Fibroblast of lung (primary cell): ENCODE measurements around the gene SMAD2. TPM values are rescaled to one million over a fixed set of nuclear protein-coding genes. Genes with fewer than 3 reads are reported as not detected.

Experiments
- DNase-seq, 2 donors: peaks; one replicate each; pipeline versions ENCODE4 v3.0.0 to v3.0.0-alpha.2; 2010; ENCODE audit warnings: low read depth in 2 of 2
- H2AFZ ChIP-seq: 2 replicates; pipeline ENCODE4 v1.5.1; 2012; ENCODE audit warnings: low read length, control low read depth, inconsistent platforms
- H3K27ac ChIP-seq: 2 replicates; pipeline ENCODE4 v1.5.1; 2011; ENCODE audit warnings: low read length, control low read depth; ENCODE audit not compliant: insufficient read depth
- H3K27me3 ChIP-seq: 2 replicates; pipeline ENCODE4 v1.5.1; 2011; ENCODE audit warnings: mild to moderate bottlenecking, low read length; ENCODE audit not compliant: control insufficient read depth, insufficient read depth
- H3K36me3 ChIP-seq: 2 replicates; pipeline ENCODE4 v1.5.1; 2011; ENCODE audit warnings: low read length; ENCODE audit not compliant: control insufficient read depth, insufficient read depth
- H3K4me1 ChIP-seq: 2 replicates; pipeline ENCODE4 v1.5.1; 2011; ENCODE audit warnings: low read length; ENCODE audit not compliant: control insufficient read depth, insufficient read depth; ENCODE audit errors: extremely low read depth
- H3K4me2 ChIP-seq: 2 replicates; pipeline ENCODE4 v1.5.1; 2011; ENCODE audit warnings: low read length, control low read depth; ENCODE audit not compliant: insufficient read depth; ENCODE audit errors: extremely low read depth
- H3K4me3 ChIP-seq, 4 experiments: fragments of 200-600 bp in 1 of 4; sonication (generic) in 1 of 4; replicated peaks in 1 of 4; 2 replicates each; pipeline ENCODE4 v1.5.1; 2011 to 2016; ENCODE audit warnings: low read length in 4 of 4, low read depth in 3 of 4, mild to moderate bottlenecking in 3 of 4, control low read depth in 2 of 4, inconsistent platforms in 1 of 4, mixed read lengths in 1 of 4; ENCODE audit not compliant: insufficient read depth in 1 of 4; ENCODE audit errors: control extremely low read depth in 1 of 4
- H3K79me2 ChIP-seq: 2 replicates; pipeline ENCODE4 v1.5.1; 2012; ENCODE audit warnings: mild to moderate bottlenecking, low read length, inconsistent platforms; ENCODE audit not compliant: control insufficient read depth, insufficient read depth
- H3K9ac ChIP-seq: 2 replicates; pipeline ENCODE4 v1.5.1; 2011; ENCODE audit warnings: mild to moderate bottlenecking, low read length, control low read depth; ENCODE audit not compliant: insufficient read depth
- H3K9me3 ChIP-seq: 2 replicates; pipeline ENCODE4 v1.5.1; 2012; ENCODE audit warnings: low read depth, low read length; ENCODE audit not compliant: control insufficient read depth, insufficient read depth
- H4K20me1 ChIP-seq: 2 replicates; pipeline ENCODE4 v1.5.1; 2011; ENCODE audit warnings: low read length; ENCODE audit not compliant: control insufficient read depth, insufficient read depth; ENCODE audit errors: extremely low read depth
- CTCF ChIP-seq, 2 donors: IDR thresholded peaks in 1 of 2; conservative IDR thresholded peaks in 1 of 2; 1 replicate in 1 of 2; 2 replicates in 1 of 2; pipeline ENCODE4 v1.5.1; 2011 to 2012; ENCODE audit warnings: low read length in 2 of 2, control low read depth in 1 of 2, inconsistent platforms in 1 of 2, low read depth in 1 of 2, mild to moderate bottlenecking in 1 of 2
- EZH2 ChIP-seq: IDR thresholded peaks from 2 replicates; pipeline ENCODE4 v1.5.1; 2012; ENCODE audit warnings: low read length, control low read depth, mild to moderate bottlenecking; ENCODE audit errors: missing control alignments
- polyA plus RNA-seq, 2 donors: library from polyadenylated mRNA; depleted of rRNA in 1 of 2; stranded (reverse) in 1 of 2; unstranded in 1 of 2; fragments of >200 nt; gene quantifications; 2 replicates each; pipeline ENCODE4 v1.2.1, GENCODE V29; 2011 to 2012; ENCODE audit warnings: missing spikeins in 1 of 2
- total RNA-seq: library from RNA; depleted of rRNA; stranded (reverse); fragments of >200 nt; gene quantifications from 2 replicates; pipeline ENCODE4 v1.2.1, GENCODE V29; 2014

Gene SMAD2
- total and polyA plus RNA-seq, 2 donors (not counting 1 experiment from before 2014, with no cell fraction given): 76.0 to 111 TPM

- no peak for TF ChIP-seq CTCF (conservative IDR thresholded peaks at IDR 0.05 in 1 of 2, IDR thresholded peaks at IDR 0.05 in 1 of 2; ENCODE audit: low read depth in 1 of 2, low read length in 2 of 2)
- no peak for TF ChIP-seq EZH2
- Histone ChIP-seq H3K27me3 (peaks cover 3% of the 10 kb centered on the region), H3K4me3 (peak overlapping the region in 3 of 4 experiments; percentile 85 to 88 (median 88)), H2AFZ (no peak overlapping the region), H3K27ac (no peak overlapping the region), H3K9ac (no peak overlapping the region), H3K4me2 (peak overlapping the region; percentile 84), H3K4me1 (no peaks in the 10 kb centered on the region), H4K20me1 (no peaks in the 10 kb centered on the region), H3K36me3 (no peaks in the 10 kb centered on the region), H3K9me3 (no peaks in the 10 kb centered on the region), H3K79me2 (peaks cover 57% of the 10 kb centered on the region)
- peak; percentile 33 to 51 for DNase-seq
Observed at GRCh38 chr18:47928466-47928865, 2.0 kb downstream of the SMAD2 start.

DNA sequence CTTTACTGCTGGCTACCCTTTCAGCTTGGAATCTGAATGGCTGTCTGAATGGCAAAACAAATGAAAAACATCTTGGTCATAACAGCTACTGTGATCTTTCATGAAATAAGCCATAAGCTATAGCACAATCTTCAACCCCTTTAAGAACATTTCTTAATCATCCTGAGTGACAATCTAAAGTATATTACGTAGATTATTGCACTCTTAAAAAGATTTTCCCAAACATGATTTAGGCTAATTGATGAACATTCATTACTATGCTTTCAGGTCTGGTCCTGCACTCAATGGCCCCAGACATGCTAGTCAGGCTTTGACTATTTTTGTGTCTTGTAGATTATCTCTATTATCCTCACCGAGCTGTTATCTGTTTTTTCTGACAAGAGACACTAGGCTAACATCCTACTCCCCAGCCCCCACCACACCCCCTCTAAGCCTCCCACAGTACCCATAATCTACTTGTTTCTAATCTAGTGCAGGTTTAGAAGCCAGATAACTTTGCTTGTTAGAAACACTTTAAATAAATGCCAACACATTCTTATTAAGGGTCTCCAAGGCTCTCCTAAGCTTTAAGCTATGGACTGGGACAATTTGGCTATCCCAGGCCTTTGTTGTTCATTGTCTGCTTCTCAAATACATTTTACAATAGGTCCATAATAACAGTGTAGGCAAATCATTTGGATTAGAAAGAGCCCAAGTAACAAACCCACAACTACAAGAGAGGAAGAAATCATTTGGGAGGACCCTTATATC is 4.2 kb downstream of the SMAD2 start:
- no peak for DNase-seq
- H3K9ac ChIP-seq: no peak overlapping the region
- H3K36me3 ChIP-seq: no peaks in the 10 kb centered on the region
- H3K4me3 ChIP-seq: no peak overlapping the region
- H3K27me3 ChIP-seq: no peaks in the 10 kb centered on the region
- peaks cover 78% of the 10 kb centered on the region for H3K79me2 ChIP-seq
- H2AFZ ChIP-seq: no peak overlapping the region
- no peak overlapping the region for H3K4me2 ChIP-seq
- TF ChIP-seq CTCF (conservative IDR thresholded peaks at IDR 0.05 in 1 of 2, IDR thresholded peaks at IDR 0.05 in 1 of 2; ENCODE audit: low read depth in 1 of 2, low read length in 2 of 2) (no peak), EZH2 (no peak)
- H3K27ac ChIP-seq: no peak overlapping the region
- no peaks in the 10 kb centered on the region for H4K20me1 ChIP-seq
- no peaks in the 10 kb centered on the region for H3K9me3 ChIP-seq
- H3K4me1 ChIP-seq: no peaks in the 10 kb centered on the region

- DNase-seq: no peak
- H3K4me1 ChIP-seq: no peaks in the 10 kb centered on the region
- TF ChIP-seq CTCF (conservative IDR thresholded peaks at IDR 0.05 in 1 of 2, IDR thresholded peaks at IDR 0.05 in 1 of 2; ENCODE audit: low read depth in 1 of 2, low read length in 2 of 2): no peak
- TF ChIP-seq EZH2: no peak
- H3K9me3 ChIP-seq: no peaks in the 10 kb centered on the region
- peaks cover 1% of the 10 kb centered on the region for H3K36me3 ChIP-seq
- H3K27me3 ChIP-seq: no peaks in the 10 kb centered on the region
- H3K4me3 ChIP-seq: no peak overlapping the region
- no peak overlapping the region for H2AFZ ChIP-seq
- H3K4me2 ChIP-seq: no peak overlapping the region
- H3K27ac ChIP-seq: no peak overlapping the region
- peaks cover 2% of the 10 kb centered on the region for H4K20me1 ChIP-seq
- peaks cover 78% of the 10 kb centered on the region for H3K79me2 ChIP-seq
- H3K9ac ChIP-seq: no peak overlapping the region
Observed at GRCh38 chr18:47919916-47920315, 10.5 kb downstream of the SMAD2 start.
